Measurements from ENCODE around the gene WIZ.
"Not testable (repeated sequence)": the region's sequence is repeated elsewhere in the genome, so short reads cannot be mapped to it uniquely, and the experiment has no call there.

WIZ gene

DNA sequence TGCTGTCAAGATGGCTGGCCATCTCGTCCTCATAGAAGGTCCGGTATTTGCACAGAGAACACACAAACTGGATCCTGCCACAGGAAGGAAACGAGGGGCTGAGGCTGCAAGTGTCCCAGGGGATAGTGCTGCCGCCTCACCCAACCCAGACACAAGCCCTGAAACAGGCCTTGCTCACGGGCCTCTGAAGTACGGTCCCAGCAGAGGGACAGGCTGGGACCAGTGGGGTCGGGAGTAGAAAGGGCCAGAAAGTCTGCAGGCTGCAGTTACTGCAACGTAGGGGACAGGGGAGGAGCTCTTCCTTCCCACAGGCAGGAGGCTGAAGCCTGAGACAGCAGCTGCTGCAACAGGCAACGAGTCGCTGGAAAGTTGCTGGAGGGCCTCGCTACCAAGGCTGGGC, 52.0 kb downstream of the WIZ start:
- Histone ChIP-seq H3K4me3 (ENCODE audit: low read depth, low read length) (no peak overlapping the region), H3K27ac (no peak overlapping the region), H3K36me3 (replicated peaks) (peaks cover 67% of the 10 kb centered on the region), H3K27me3 (replicated peaks) (no peaks in the 10 kb centered on the region)
- no peak for DNase-seq
- in situ Hi-C loops (cut with HindIII; ENCODE audit: low pct_ligation_motif_present, low sequenced_read_pairs) = no loop called here
- TF ChIP-seq, protein P1, sequence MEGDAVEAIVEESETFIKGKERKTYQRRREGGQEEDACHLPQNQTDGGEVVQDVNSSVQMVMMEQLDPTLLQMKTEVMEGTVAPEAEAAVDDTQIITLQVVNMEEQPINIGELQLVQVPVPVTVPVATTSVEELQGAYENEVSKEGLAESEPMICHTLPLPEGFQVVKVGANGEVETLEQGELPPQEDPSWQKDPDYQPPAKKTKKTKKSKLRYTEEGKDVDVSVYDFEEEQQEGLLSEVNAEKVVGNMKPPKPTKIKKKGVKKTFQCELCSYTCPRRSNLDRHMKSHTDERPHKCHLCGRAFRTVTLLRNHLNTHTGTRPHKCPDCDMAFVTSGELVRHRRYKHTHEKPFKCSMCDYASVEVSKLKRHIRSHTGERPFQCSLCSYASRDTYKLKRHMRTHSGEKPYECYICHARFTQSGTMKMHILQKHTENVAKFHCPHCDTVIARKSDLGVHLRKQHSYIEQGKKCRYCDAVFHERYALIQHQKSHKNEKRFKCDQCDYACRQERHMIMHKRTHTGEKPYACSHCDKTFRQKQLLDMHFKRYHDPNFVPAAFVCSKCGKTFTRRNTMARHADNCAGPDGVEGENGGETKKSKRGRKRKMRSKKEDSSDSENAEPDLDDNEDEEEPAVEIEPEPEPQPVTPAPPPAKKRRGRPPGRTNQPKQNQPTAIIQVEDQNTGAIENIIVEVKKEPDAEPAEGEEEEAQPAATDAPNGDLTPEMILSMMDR (IDR thresholded peaks at IDR 0.05; ENCODE audit: low read depth, low read length, missing control alignments) = no peak

DNA sequence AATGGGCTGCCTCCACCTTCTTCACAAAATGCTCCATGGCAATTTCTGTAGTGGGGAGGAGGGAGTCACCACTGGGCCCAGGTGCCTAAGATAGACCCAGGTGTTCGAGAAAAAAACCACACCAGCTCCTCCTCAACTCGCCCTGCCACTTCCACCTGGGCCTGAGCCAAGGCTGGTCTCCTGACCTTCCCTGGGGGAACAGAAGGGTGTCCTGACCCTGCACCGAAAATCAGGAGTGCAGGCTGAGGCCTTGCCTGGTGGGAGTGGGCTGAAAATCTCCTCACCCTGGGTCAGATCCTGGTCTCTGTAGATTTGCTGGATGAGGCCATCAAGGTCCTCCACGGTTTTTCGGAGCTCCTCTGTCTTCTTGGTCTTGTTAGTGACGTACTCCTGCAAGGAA, 52.5 kb downstream of the WIZ start:
- peaks cover 65% of the 10 kb centered on the region for H3K36me3 ChIP-seq (replicated peaks)
- H3K4me3 ChIP-seq (ENCODE audit: low read depth, low read length) = no peak overlapping the region
- no peak overlapping the region for H3K27ac ChIP-seq
- no peaks in the 10 kb centered on the region for H3K27me3 ChIP-seq (replicated peaks)
- TF ChIP-seq, protein P1 (IDR thresholded peaks at IDR 0.05; ENCODE audit: low read depth, low read length, missing control alignments) = no peak
- in situ Hi-C loops (cut with HindIII; ENCODE audit: low pct_ligation_motif_present, low sequenced_read_pairs) = no loop called here
- DNase-seq = no peak

DNA sequence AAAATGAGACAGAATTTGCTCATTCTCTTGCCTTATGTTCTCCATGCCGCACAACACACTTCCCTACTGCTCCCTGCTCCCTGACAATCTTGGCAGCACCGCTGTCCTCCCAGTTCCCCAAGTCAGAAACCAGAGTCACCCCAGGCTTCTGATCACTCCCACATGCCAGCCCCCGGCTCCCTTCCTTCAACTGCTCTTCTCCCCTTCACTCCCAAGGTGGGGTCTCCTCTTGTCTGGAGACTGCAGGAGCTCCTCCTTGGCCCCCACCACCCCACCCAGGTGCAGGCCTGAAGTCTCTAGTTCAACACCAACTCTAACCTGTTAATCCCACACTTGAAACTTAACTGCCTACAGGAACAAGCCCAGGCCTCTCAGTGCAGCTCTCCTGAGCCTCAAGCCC, 53.3 kb downstream of the WIZ start:
- in situ Hi-C loops (cut with HindIII; ENCODE audit: low pct_ligation_motif_present, low sequenced_read_pairs) = no loop called here
- H3K27ac ChIP-seq = no peak overlapping the region

DNA sequence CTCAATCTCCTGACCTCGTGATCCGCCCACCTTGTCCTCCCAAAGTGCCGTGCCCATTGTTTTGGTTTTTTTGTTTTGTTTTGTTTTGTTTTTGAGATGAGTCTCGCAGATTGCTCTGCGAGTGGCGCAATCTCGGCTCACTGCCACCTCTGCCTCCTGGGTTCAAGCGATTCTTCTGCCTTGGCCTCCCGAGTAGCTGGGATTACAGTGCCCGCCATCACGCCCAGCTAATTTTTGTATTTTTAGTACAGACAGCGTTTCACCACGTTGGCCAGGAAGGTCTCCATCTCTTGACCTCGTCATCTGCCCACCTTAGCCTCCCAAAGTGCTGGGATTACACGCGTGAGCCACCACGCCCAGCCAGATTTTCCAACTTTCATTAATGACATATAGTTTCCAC, 54.5 kb downstream of the WIZ start:
- H3K27me3 ChIP-seq (replicated peaks); in situ Hi-C loops (cut with HindIII; ENCODE audit: low pct_ligation_motif_present, low sequenced_read_pairs); H3K27ac ChIP-seq; H3K4me3 ChIP-seq (ENCODE audit: low read depth, low read length); DNase-seq: not testable (repeated sequence)
- peaks cover 67% of the 10 kb centered on the region for H3K36me3 ChIP-seq (replicated peaks)

More for the DNA sequence above, 53.3 kb downstream of the WIZ start:
- TF ChIP-seq, protein P1 (IDR thresholded peaks at IDR 0.05; ENCODE audit: low read depth, low read length, missing control alignments) = no peak
- H3K36me3 ChIP-seq (replicated peaks) = peaks cover 71% of the 10 kb centered on the region
- no peak for DNase-seq
- H3K27me3 ChIP-seq (replicated peaks) = no peaks in the 10 kb centered on the region
- H3K4me3 ChIP-seq (ENCODE audit: low read depth, low read length) = no peak overlapping the region

DNA sequence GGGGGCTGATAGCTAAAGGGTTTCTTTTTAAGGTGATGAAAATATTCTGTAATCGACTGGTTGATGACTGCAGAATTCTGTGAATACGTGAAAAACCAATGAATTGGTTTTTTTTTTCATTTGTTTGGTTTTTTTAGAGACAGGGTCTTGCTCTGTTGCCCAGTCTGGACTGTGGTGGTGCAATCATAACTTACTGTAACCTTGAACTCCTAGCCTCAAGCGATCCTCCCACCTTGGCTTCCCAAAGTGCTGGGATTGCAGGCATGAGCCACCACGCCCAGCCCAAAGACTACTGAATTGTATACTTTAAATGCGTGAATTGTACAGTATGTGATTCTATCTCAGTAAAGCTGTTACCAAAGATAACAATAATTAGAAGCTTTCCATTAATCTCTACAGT, 55.3 kb downstream of the WIZ start:
- no peak for DNase-seq
- Histone ChIP-seq H3K4me3 (ENCODE audit: low read depth, low read length) (no peak overlapping the region), H3K27me3 (replicated peaks) (no peaks in the 10 kb centered on the region), H3K36me3 (replicated peaks) (peaks cover 62% of the 10 kb centered on the region), H3K27ac (no peak overlapping the region)
- in situ Hi-C loops (cut with HindIII; ENCODE audit: low pct_ligation_motif_present, low sequenced_read_pairs) = no loop called here
- TF ChIP-seq, protein P1 (IDR thresholded peaks at IDR 0.05; ENCODE audit: low read depth, low read length, missing control alignments) = no peak

DNA sequence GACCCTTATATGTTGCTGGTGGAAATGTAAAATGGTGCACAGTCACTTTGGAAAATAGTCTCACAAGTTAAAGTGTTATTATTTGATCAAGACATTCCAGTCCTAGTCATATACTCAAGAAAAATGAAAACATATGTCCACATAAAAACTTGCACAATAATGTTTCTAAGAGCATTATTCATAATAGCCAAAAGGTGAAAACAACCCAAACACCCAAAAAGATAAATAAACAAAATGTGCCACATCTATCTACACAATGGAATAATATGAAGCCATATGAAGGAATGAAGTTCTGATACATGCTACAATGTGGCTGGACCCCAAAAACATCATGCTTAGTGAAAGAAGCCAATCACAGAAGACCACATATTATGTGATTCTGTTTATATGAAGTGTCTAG, 55.8 kb downstream of the WIZ start:
- Histone ChIP-seq H3K4me3 (ENCODE audit: low read depth, low read length) (no peak overlapping the region), H3K36me3 (replicated peaks) (peaks cover 58% of the 10 kb centered on the region), H3K27me3 (replicated peaks) (no peaks in the 10 kb centered on the region), H3K27ac (no peak overlapping the region)
- TF ChIP-seq, protein P1 (IDR thresholded peaks at IDR 0.05; ENCODE audit: low read depth, low read length, missing control alignments) = no peak
- no peak for DNase-seq
- in situ Hi-C loops (cut with HindIII; ENCODE audit: low pct_ligation_motif_present, low sequenced_read_pairs) = no loop called here

Data from brain microvascular endothelial cell (primary cell).